ENCODE data around the gene PHKA1. TPM values are rescaled to one million over a fixed set of nuclear protein-coding genes. Genes with fewer than 3 reads are reported as not detected.

Gene PHKA1
- polyA plus RNA-seq, 1 donor from 2014 or later = 2.7 TPM

DNA sequence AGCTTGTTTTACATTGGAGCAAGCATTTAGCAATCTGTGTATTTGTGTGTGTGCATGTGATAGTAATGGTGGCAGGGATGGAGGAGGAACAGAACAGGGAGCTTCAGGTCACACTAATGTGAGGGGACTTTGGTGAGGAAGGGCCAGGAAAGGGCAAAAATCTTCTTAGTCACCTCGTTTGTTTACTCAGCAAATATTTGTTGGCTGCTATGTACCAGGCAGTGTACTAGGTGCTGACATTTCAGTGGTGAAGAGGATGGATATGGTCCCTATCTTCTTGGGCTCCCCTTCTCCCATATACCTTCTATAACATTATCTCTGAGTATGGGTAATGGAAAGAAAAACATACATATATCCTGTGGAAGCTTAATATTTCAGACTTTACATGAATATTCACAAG is 92.9 kb downstream of the PHKA1 start:
- TF ChIP-seq, protein P1, sequence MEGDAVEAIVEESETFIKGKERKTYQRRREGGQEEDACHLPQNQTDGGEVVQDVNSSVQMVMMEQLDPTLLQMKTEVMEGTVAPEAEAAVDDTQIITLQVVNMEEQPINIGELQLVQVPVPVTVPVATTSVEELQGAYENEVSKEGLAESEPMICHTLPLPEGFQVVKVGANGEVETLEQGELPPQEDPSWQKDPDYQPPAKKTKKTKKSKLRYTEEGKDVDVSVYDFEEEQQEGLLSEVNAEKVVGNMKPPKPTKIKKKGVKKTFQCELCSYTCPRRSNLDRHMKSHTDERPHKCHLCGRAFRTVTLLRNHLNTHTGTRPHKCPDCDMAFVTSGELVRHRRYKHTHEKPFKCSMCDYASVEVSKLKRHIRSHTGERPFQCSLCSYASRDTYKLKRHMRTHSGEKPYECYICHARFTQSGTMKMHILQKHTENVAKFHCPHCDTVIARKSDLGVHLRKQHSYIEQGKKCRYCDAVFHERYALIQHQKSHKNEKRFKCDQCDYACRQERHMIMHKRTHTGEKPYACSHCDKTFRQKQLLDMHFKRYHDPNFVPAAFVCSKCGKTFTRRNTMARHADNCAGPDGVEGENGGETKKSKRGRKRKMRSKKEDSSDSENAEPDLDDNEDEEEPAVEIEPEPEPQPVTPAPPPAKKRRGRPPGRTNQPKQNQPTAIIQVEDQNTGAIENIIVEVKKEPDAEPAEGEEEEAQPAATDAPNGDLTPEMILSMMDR (IDR thresholded peaks at IDR 0.05; ENCODE audit: poor library complexity, severe bottlenecking) = no peak
- no peak for TF ChIP-seq EZH2 (IDR thresholded peaks at IDR 0.05; ENCODE audit: borderline replicate concordance, insufficient read depth, low read length, poor library complexity, severe bottlenecking)
- no peak for TF ChIP-seq MXI1 (conservative IDR thresholded peaks at IDR 0.05; ENCODE audit: poor library complexity, severe bottlenecking)
- TF ChIP-seq, protein P2, sequence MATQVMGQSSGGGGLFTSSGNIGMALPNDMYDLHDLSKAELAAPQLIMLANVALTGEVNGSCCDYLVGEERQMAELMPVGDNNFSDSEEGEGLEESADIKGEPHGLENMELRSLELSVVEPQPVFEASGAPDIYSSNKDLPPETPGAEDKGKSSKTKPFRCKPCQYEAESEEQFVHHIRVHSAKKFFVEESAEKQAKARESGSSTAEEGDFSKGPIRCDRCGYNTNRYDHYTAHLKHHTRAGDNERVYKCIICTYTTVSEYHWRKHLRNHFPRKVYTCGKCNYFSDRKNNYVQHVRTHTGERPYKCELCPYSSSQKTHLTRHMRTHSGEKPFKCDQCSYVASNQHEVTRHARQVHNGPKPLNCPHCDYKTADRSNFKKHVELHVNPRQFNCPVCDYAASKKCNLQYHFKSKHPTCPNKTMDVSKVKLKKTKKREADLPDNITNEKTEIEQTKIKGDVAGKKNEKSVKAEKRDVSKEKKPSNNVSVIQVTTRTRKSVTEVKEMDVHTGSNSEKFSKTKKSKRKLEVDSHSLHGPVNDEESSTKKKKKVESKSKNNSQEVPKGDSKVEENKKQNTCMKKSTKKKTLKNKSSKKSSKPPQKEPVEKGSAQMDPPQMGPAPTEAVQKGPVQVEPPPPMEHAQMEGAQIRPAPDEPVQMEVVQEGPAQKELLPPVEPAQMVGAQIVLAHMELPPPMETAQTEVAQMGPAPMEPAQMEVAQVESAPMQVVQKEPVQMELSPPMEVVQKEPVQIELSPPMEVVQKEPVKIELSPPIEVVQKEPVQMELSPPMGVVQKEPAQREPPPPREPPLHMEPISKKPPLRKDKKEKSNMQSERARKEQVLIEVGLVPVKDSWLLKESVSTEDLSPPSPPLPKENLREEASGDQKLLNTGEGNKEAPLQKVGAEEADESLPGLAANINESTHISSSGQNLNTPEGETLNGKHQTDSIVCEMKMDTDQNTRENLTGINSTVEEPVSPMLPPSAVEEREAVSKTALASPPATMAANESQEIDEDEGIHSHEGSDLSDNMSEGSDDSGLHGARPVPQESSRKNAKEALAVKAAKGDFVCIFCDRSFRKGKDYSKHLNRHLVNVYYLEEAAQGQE (IDR thresholded peaks at IDR 0.05; ENCODE audit: borderline replicate concordance) = no peak
- no peak for TF ChIP-seq EP300 (conservative IDR thresholded peaks at IDR 0.05; ENCODE audit: poor library complexity, severe bottlenecking)
- TF ChIP-seq SMC3 (conservative IDR thresholded peaks at IDR 0.05; ENCODE audit: poor library complexity) = no peak
- TF ChIP-seq TAF1 (IDR thresholded peaks at IDR 0.05; ENCODE audit: low read depth) = no peak
- TF ChIP-seq POLR2AphosphoS5 (IDR thresholded peaks at IDR 0.05) = no peak
- no peak for TF ChIP-seq RAD21 (conservative IDR thresholded peaks at IDR 0.05)
- H3K27ac ChIP-seq (ENCODE audit: low read length) = no peak overlapping the region
- no peaks in the 10 kb centered on the region for H4K20me1 ChIP-seq (ENCODE audit: insufficient read depth)
- no peaks in the 10 kb centered on the region for H3F3A ChIP-seq (ENCODE audit: insufficient read depth, low read length, poor library complexity, severe bottlenecking)
- H3K27me3 ChIP-seq (ENCODE audit: insufficient read depth, low read depth, low read length) = no peaks in the 10 kb centered on the region
- no peaks in the 10 kb centered on the region for H3K36me3 ChIP-seq (ENCODE audit: insufficient read depth, low read length)
- no peak overlapping the region for H3K9ac ChIP-seq (ENCODE audit: low read length)
- no peak overlapping the region for H3K4me2 ChIP-seq (ENCODE audit: low read length)
- no peak overlapping the region for H2AFZ ChIP-seq (ENCODE audit: low read depth, low read length)
- no peak overlapping the region for H3K4me3 ChIP-seq (ENCODE audit: low read length)
- no peaks in the 10 kb centered on the region for H3K9me3 ChIP-seq (ENCODE audit: low read length)
- no peaks in the 10 kb centered on the region for H3K79me2 ChIP-seq (replicated peaks; ENCODE audit: insufficient read depth, low read length)
- no peaks in the 10 kb centered on the region for H3K9me2 ChIP-seq (ENCODE audit: insufficient read depth, low read length)

DNA sequence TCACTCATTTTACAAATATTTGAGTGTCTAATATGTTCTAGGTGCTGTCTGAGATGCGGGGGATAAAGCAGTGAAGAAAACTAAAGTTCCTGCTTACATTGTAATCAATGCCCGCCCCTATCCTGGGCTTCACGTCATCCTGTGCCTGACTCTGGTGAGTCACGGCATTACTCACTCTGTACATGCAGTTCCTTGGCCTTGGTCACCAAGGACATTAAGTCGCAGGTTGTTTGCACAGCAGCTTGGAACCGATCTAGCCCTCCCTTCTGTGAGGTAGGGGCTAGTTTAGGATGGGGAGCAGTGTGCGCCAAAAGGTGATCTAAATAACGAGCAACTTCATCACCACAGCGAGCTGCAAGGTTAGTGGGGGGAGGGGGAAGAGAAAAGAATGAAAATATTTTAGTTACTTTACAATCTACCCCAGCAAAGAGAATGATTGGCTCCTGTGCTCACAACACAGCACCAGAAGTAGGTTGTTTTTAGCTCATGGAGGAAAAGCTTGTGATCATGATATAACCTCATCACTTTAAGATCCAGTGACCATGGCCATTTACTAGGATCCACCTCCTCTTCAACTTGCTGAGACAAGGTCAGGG is 93.5 kb downstream of the PHKA1 start:
- no peaks in the 10 kb centered on the region for H3K79me2 ChIP-seq (replicated peaks; ENCODE audit: insufficient read depth, low read length)
- no peak overlapping the region for H2AFZ ChIP-seq (ENCODE audit: low read depth, low read length)
- no peaks in the 10 kb centered on the region for H3K27me3 ChIP-seq (ENCODE audit: insufficient read depth, low read depth, low read length)
- H3K27ac ChIP-seq (ENCODE audit: low read length) = no peak overlapping the region
- TF ChIP-seq RAD21 (conservative IDR thresholded peaks at IDR 0.05) (no peak), POLR2AphosphoS5 (IDR thresholded peaks at IDR 0.05) (no peak), SMC3 (conservative IDR thresholded peaks at IDR 0.05; ENCODE audit: poor library complexity) (no peak), EP300 (conservative IDR thresholded peaks at IDR 0.05; ENCODE audit: poor library complexity, severe bottlenecking) (no peak), TAF1 (IDR thresholded peaks at IDR 0.05; ENCODE audit: low read depth) (no peak), EZH2 (IDR thresholded peaks at IDR 0.05; ENCODE audit: borderline replicate concordance, insufficient read depth, low read length, poor library complexity, severe bottlenecking) (no peak), MXI1 (conservative IDR thresholded peaks at IDR 0.05; ENCODE audit: poor library complexity, severe bottlenecking) (no peak)
- TF ChIP-seq, protein P1 (IDR thresholded peaks at IDR 0.05; ENCODE audit: poor library complexity, severe bottlenecking) = no peak
- TF ChIP-seq, protein P2 (IDR thresholded peaks at IDR 0.05; ENCODE audit: borderline replicate concordance) = no peak
- no peaks in the 10 kb centered on the region for H3K9me3 ChIP-seq (ENCODE audit: low read length)
- no peaks in the 10 kb centered on the region for H3K9me2 ChIP-seq (ENCODE audit: insufficient read depth, low read length)
- H4K20me1 ChIP-seq (ENCODE audit: insufficient read depth) = no peaks in the 10 kb centered on the region
- H3K4me2 ChIP-seq (ENCODE audit: low read length) = no peak overlapping the region
- no peaks in the 10 kb centered on the region for H3K36me3 ChIP-seq (ENCODE audit: insufficient read depth, low read length)
- H3K4me3 ChIP-seq (ENCODE audit: low read length) = no peak overlapping the region
- H3F3A ChIP-seq (ENCODE audit: insufficient read depth, low read length, poor library complexity, severe bottlenecking) = no peaks in the 10 kb centered on the region
- H3K9ac ChIP-seq (ENCODE audit: low read length) = no peak overlapping the region
